ENCODE data around the gene THAP8. TPM values are rescaled to one million over a fixed set of nuclear protein-coding genes. Genes with fewer than 3 reads are reported as not detected.

THAP8 gene
- total and polyA plus RNA-seq, 10 of the 15 experiments (the other 5 are each of a cell fraction or from before 2014, with no cell fraction given): 0.24 to 4.4 (median 2.6) TPM

GRCh38 chr19:36054733-36055686 lies 925 bp upstream of the THAP8 start, which contains the start of gene WDR62 (continued):
- peak; percentile 59 for TF ChIP-seq E2F8 (IDR thresholded peaks at IDR 0.05; ENCODE audit: low read depth, partially characterized antibody)
- TF ChIP-seq RELA (IDR thresholded peaks at IDR 0.05; ENCODE audit: borderline replicate concordance, partially characterized antibody): no peak
- TF ChIP-seq SP1 (IDR thresholded peaks at IDR 0.05; ENCODE audit: low read depth, low read length): peak; percentile 91
- TF ChIP-seq RCOR1 (conservative IDR thresholded peaks at IDR 0.05; ENCODE audit: low read depth, low read length): no peak
- no peak for TF ChIP-seq ELK1 (IDR thresholded peaks at IDR 0.05; ENCODE audit: low read depth, low read length)
- TF ChIP-seq NR2C1 (IDR thresholded peaks at IDR 0.05): no peak
- no peak for TF ChIP-seq ZBED1 (IDR thresholded peaks at IDR 0.05; ENCODE audit: borderline replicate concordance)
- no peak for TF ChIP-seq PAX5 (IDR thresholded peaks at IDR 0.05; ENCODE audit: borderline replicate concordance, low read depth, low read length)
- TF ChIP-seq IRF3 (IDR thresholded peaks at IDR 0.05): peak; percentile 70; the same call in 1 of the 2 replicates
